ENCODE data around the gene CEP89. TPM values are rescaled to one million over a fixed set of nuclear protein-coding genes. Genes with fewer than 3 reads are reported as not detected.

CEP89 gene
- total RNA-seq, 8 experiments from 2014 or later, result 7.2 to 29.6 (median 18.2) TPM

- 60 to 93% (median 78%) methylated on average over 1 to 5 of the region's 9 CpGs; no CpG with 5 or more reads in 6 of the 10 experiments for WGBS, 10 experiments
- in situ Hi-C loops (cut with MboI; ENCODE audit: low pct_unique_long_range_greater_than_20kb in 2 of 9, low sequenced_read_pairs in 9 of 9, unreplicated experiment in 9 of 9), result no loop called here
These were observed 36.1 kb downstream of the CEP89 start for GRCh38 chr19:32935629-32936028.

GRCh38 chr19:32933571-32933970 lies 38.2 kb downstream of the CEP89 start:
- in situ Hi-C loops (cut with MboI; ENCODE audit: low pct_unique_long_range_greater_than_20kb in 2 of 9, low sequenced_read_pairs in 9 of 9, unreplicated experiment in 9 of 9), result no loop called here
- WGBS, 10 experiments, result 56 to 100% (median 88%) methylated on average over 1 to 3 of the region's 3 CpGs; no CpG with 5 or more reads in 2 of the 10 experiments
- Histone ChIP-seq H3K27ac (no peak overlapping the region), H3K4me1 (replicated peaks in 1 of 2) (no peaks in the 10 kb centered on the region), H3K4me3 (no peak overlapping the region)
- ATAC-seq (replicated peaks in 6 of 8), result no peak

More at GRCh38 chr19:32935629-32936028, 36.1 kb downstream of the CEP89 start:
- Histone ChIP-seq H3K4me1 (replicated peaks in 1 of 2) (no peaks in the 10 kb centered on the region), H3K27ac (no peak overlapping the region), H3K4me3 (no peak overlapping the region)
- ATAC-seq (replicated peaks in 6 of 8), result no peak

GRCh38 chr19:32930567-32930966 lies 41.2 kb downstream of the CEP89 start:
- 82 to 100% (median 91%) methylated on average over 1 to 7 of the region's 8 CpGs for WGBS, 10 experiments
- in situ Hi-C loops (cut with MboI; ENCODE audit: low pct_unique_long_range_greater_than_20kb in 2 of 9, low sequenced_read_pairs in 9 of 9, unreplicated experiment in 9 of 9), result no loop called here
- no peak for ATAC-seq (replicated peaks in 6 of 8)
- no peaks in the 10 kb centered on the region for H3K4me1 ChIP-seq (replicated peaks in 1 of 2)
- no peak overlapping the region for H3K27ac ChIP-seq
- no peak overlapping the region for H3K4me3 ChIP-seq

GRCh38 chr19:32928806-32929205 lies 43.0 kb downstream of the CEP89 start:
- no peaks in the 10 kb centered on the region for H3K4me1 ChIP-seq (replicated peaks in 1 of 2)
- in situ Hi-C loops (cut with MboI; ENCODE audit: low pct_unique_long_range_greater_than_20kb in 2 of 9, low sequenced_read_pairs in 9 of 9, unreplicated experiment in 9 of 9), result no loop called here
- ATAC-seq (replicated peaks in 6 of 8), result no peak
- WGBS, 10 experiments, result 92 to 100% (median 95%) methylated on average over 1 to 2 of the region's 2 CpGs; no CpG with 5 or more reads in 5 of the 10 experiments
- no peak overlapping the region for H3K27ac ChIP-seq
- no peak overlapping the region for H3K4me3 ChIP-seq

GRCh38 chr19:32924200-32924599 lies 47.6 kb downstream of the CEP89 start:
- in situ Hi-C loops (cut with MboI; ENCODE audit: low pct_unique_long_range_greater_than_20kb in 2 of 9, low sequenced_read_pairs in 9 of 9, unreplicated experiment in 9 of 9), result no loop called here
- Histone ChIP-seq H3K27ac (no peak overlapping the region), H3K4me3 (no peak overlapping the region), H3K4me1 (replicated peaks in 1 of 2) (no peaks in the 10 kb centered on the region)
- WGBS, 10 experiments, result 80 to 100% (median 95%) methylated on average over 1 to 6 of the region's 6 CpGs; no CpG with 5 or more reads in 3 of the 10 experiments
- ATAC-seq (replicated peaks in 6 of 8), result no peak

- 60 to 100% (median 100%) methylated on average over 1 of the region's 3 CpGs; no CpG with 5 or more reads in 6 of the 10 experiments for WGBS, 10 experiments
- no peak overlapping the region for H3K4me3 ChIP-seq
- in situ Hi-C loops (cut with MboI; ENCODE audit: low pct_unique_long_range_greater_than_20kb in 2 of 9, low sequenced_read_pairs in 9 of 9, unreplicated experiment in 9 of 9), result no loop called here
- no peak for ATAC-seq (replicated peaks in 6 of 8)
- H3K27ac ChIP-seq, result no peak overlapping the region
- H3K4me1 ChIP-seq (replicated peaks in 1 of 2), result peaks cover 0 to 5% of the 10 kb centered on the region in 2 donors
These were observed 50.1 kb downstream of the CEP89 start for GRCh38 chr19:32921624-32922023.

- 50 to 100% (median 100%) methylated on average over 1 to 2 of the region's 4 CpGs; no CpG with 5 or more reads in 6 of the 10 experiments for WGBS, 10 experiments
- peaks cover 0 to 5% of the 10 kb centered on the region in 2 donors for H3K4me1 ChIP-seq (replicated peaks in 1 of 2)
- in situ Hi-C loops (cut with MboI; ENCODE audit: low pct_unique_long_range_greater_than_20kb in 2 of 9, low sequenced_read_pairs in 9 of 9, unreplicated experiment in 9 of 9), result no loop called here
- no peak for ATAC-seq (replicated peaks in 6 of 8)
- H3K27ac ChIP-seq, result no peak overlapping the region
- H3K4me3 ChIP-seq, result no peak overlapping the region
These were observed 52.4 kb downstream of the CEP89 start for GRCh38 chr19:32919365-32919764.

- 76 to 100% (median 97%) methylated on average over 1 to 8 of the region's 8 CpGs; no CpG with 5 or more reads in 1 of the 10 experiments for WGBS, 10 experiments
- Histone ChIP-seq H3K4me3 (no peak overlapping the region), H3K27ac (no peak overlapping the region), H3K4me1 (replicated peaks in 1 of 2) (peaks cover 0 to 5% of the 10 kb centered on the region in 2 donors)
- in situ Hi-C loops (cut with MboI; ENCODE audit: low pct_unique_long_range_greater_than_20kb in 2 of 9, low sequenced_read_pairs in 9 of 9, unreplicated experiment in 9 of 9), result no loop called here
- ATAC-seq (replicated peaks in 6 of 8), result no peak
These were observed 54.2 kb downstream of the CEP89 start for GRCh38 chr19:32917616-32917996.

- H3K27ac ChIP-seq, result no peak overlapping the region
- in situ Hi-C loops (cut with MboI; ENCODE audit: low pct_unique_long_range_greater_than_20kb in 2 of 9, low sequenced_read_pairs in 9 of 9, unreplicated experiment in 9 of 9), result no loop called here
- H3K4me1 ChIP-seq (replicated peaks in 1 of 2), result peaks cover 0 to 5% of the 10 kb centered on the region in 2 donors
- no peak for ATAC-seq (replicated peaks in 6 of 8)
- WGBS, 10 experiments, result 0 to 92% (median 79%) methylated on average over 1 to 3 of the region's 4 CpGs; no CpG with 5 or more reads in 4 of the 10 experiments
- no peak overlapping the region for H3K4me3 ChIP-seq
These were observed 54.7 kb downstream of the CEP89 start for GRCh38 chr19:32916969-32917615.

GRCh38 chr19:32914879-32915660 lies 56.7 kb downstream of the CEP89 start:
- whole genome bisulfite sequencing, 10 experiments, result 57 to 100% (median 80%) methylated on average over 1 to 7 of the region's 12 CpGs; no CpG with 5 or more reads in 1 of the 10 experiments
- in situ Hi-C loops (cut with MboI; ENCODE audit: low pct_unique_long_range_greater_than_20kb in 2 of 9, low sequenced_read_pairs in 9 of 9, unreplicated experiment in 9 of 9), result no loop called here
- H3K27ac ChIP-seq, result no peak overlapping the region
- H3K4me3 ChIP-seq, result no peak overlapping the region
- H3K4me1 ChIP-seq (replicated peaks in 1 of 2), result peaks cover 0 to 5% of the 10 kb centered on the region in 2 donors
- no peak for ATAC-seq (replicated peaks in 6 of 8)

- in situ Hi-C loops (cut with MboI; ENCODE audit: low pct_unique_long_range_greater_than_20kb in 2 of 9, low sequenced_read_pairs in 9 of 9, unreplicated experiment in 9 of 9), result no loop called here
These were observed 60.3 kb downstream of the CEP89 start for GRCh38 chr19:32911467-32911866.

GRCh38 chr19:32910874-32911273 lies 60.9 kb downstream of the CEP89 start:
- Histone ChIP-seq H3K4me1 (replicated peaks in 1 of 2) (no peaks in the 10 kb centered on the region), H3K27ac (no peak overlapping the region), H3K4me3 (no peak overlapping the region)
- in situ Hi-C loops (cut with MboI; ENCODE audit: low pct_unique_long_range_greater_than_20kb in 2 of 9, low sequenced_read_pairs in 9 of 9, unreplicated experiment in 9 of 9), result no loop called here
- ATAC-seq (replicated peaks in 6 of 8), result no peak
- 57 to 100% (median 95%) methylated on average over 2 to 5 of the region's 5 CpGs; no CpG with 5 or more reads in 3 of the 10 experiments for WGBS, 10 experiments

More at GRCh38 chr19:32911467-32911866, 60.3 kb downstream of the CEP89 start:
- Histone ChIP-seq H3K4me3 (no peak overlapping the region), H3K4me1 (replicated peaks in 1 of 2) (no peaks in the 10 kb centered on the region), H3K27ac (no peak overlapping the region)
- no peak for ATAC-seq (replicated peaks in 6 of 8)
- 92 to 100% (median 94%) methylated on average over 1 to 4 of the region's 4 CpGs; no CpG with 5 or more reads in 3 of the 10 experiments for WGBS, 10 experiments

GRCh38 chr19:32910094-32910493 lies 61.7 kb downstream of the CEP89 start:
- Histone ChIP-seq H3K27ac (no peak overlapping the region), H3K4me3 (no peak overlapping the region), H3K4me1 (replicated peaks in 1 of 2) (no peaks in the 10 kb centered on the region)
- WGBS, 10 experiments, result 90 to 100% (median 100%) methylated on average over 1 to 5 of the region's 5 CpGs; no CpG with 5 or more reads in 2 of the 10 experiments
- ATAC-seq (replicated peaks in 6 of 8), result no peak
- in situ Hi-C loops (cut with MboI; ENCODE audit: low pct_unique_long_range_greater_than_20kb in 2 of 9, low sequenced_read_pairs in 9 of 9, unreplicated experiment in 9 of 9), result no loop called here
